Measurements from ENCODE around the gene NAA50.

Gene NAA50

GRCh38 chr3:113745756-113746547 lies at the start of gene NAA50:
Gene NAA50, minus strand, starts transcription at chr3:113746249. Its CDS starts 300 bp downstream, at chr3:113745949.
- Histone ChIP-seq H3K4me1 (ENCODE audit: control insufficient read depth, low read depth, low read length) (peaks cover 18% of the 10 kb centered on the region), H3K4me3 (ENCODE audit: low read length) (peak within 1 kb of the TSS; percentile 89), H3K9ac (ENCODE audit: low read length) (peak within 1 kb of the TSS; percentile 99), H3K36me3 (ENCODE audit: control insufficient read depth, low read depth, low read length) (peaks cover 5% of the 10 kb centered on the region), H3K27ac (ENCODE audit: low read length) (peak within 1 kb of the TSS; percentile 100), H3K9me3 (ENCODE audit: control insufficient read depth, low read depth, low read length) (no peaks in the 10 kb centered on the region), H3K27me3 (ENCODE audit: control insufficient read depth, insufficient read depth, low read length) (no peaks in the 10 kb centered on the region)

GRCh38 chr3:113795693-113796092 lies 49.6 kb upstream of the NAA50 start:
- peaks cover 18% of the 10 kb centered on the region for H3K36me3 ChIP-seq (ENCODE audit: control insufficient read depth, low read depth, low read length)

GRCh38 chr3:113794526-113794925 lies 48.5 kb upstream of the NAA50 start:
- Histone ChIP-seq H3K27ac (ENCODE audit: low read length) (no peak overlapping the region), H3K27me3 (ENCODE audit: control insufficient read depth, insufficient read depth, low read length) (no peaks in the 10 kb centered on the region), H3K4me3 (ENCODE audit: low read length) (no peak overlapping the region), H3K36me3 (ENCODE audit: control insufficient read depth, low read depth, low read length) (peaks cover 12% of the 10 kb centered on the region), H3K4me1 (ENCODE audit: control insufficient read depth, low read depth, low read length) (no peaks in the 10 kb centered on the region), H3K9me3 (ENCODE audit: control insufficient read depth, low read depth, low read length) (no peaks in the 10 kb centered on the region), H3K9ac (ENCODE audit: low read length) (no peak overlapping the region)

More at GRCh38 chr3:113795693-113796092, 49.6 kb upstream of the NAA50 start:
- H3K9me3 ChIP-seq (ENCODE audit: control insufficient read depth, low read depth, low read length), result no peaks in the 10 kb centered on the region
- H3K4me3 ChIP-seq (ENCODE audit: low read length), result no peak overlapping the region
- H3K4me1 ChIP-seq (ENCODE audit: control insufficient read depth, low read depth, low read length), result no peaks in the 10 kb centered on the region
- no peak overlapping the region for H3K9ac ChIP-seq (ENCODE audit: low read length)
- no peaks in the 10 kb centered on the region for H3K27me3 ChIP-seq (ENCODE audit: control insufficient read depth, insufficient read depth, low read length)
- H3K27ac ChIP-seq (ENCODE audit: low read length), result no peak overlapping the region

- peaks cover 6% of the 10 kb centered on the region for H3K36me3 ChIP-seq (ENCODE audit: control insufficient read depth, low read depth, low read length)
These were observed 45.3 kb upstream of the NAA50 start for GRCh38 chr3:113791381-113791780.

GRCh38 chr3:113783980-113784379 lies 37.9 kb upstream of the NAA50 start:
- Histone ChIP-seq H3K4me3 (ENCODE audit: low read length) (no peak overlapping the region), H3K27ac (ENCODE audit: low read length) (peak overlapping the region; percentile 12), H3K9ac (ENCODE audit: low read length) (no peak overlapping the region), H3K9me3 (ENCODE audit: control insufficient read depth, low read depth, low read length) (no peaks in the 10 kb centered on the region), H3K4me1 (ENCODE audit: control insufficient read depth, low read depth, low read length) (peaks cover 9% of the 10 kb centered on the region), H3K36me3 (ENCODE audit: control insufficient read depth, low read depth, low read length) (peaks cover 5% of the 10 kb centered on the region), H3K27me3 (ENCODE audit: control insufficient read depth, insufficient read depth, low read length) (no peaks in the 10 kb centered on the region)

More at GRCh38 chr3:113791381-113791780, 45.3 kb upstream of the NAA50 start:
- H3K9ac ChIP-seq (ENCODE audit: low read length), result no peak overlapping the region
- H3K9me3 ChIP-seq (ENCODE audit: control insufficient read depth, low read depth, low read length), result no peaks in the 10 kb centered on the region
- no peaks in the 10 kb centered on the region for H3K27me3 ChIP-seq (ENCODE audit: control insufficient read depth, insufficient read depth, low read length)
- H3K4me3 ChIP-seq (ENCODE audit: low read length), result no peak overlapping the region
- H3K4me1 ChIP-seq (ENCODE audit: control insufficient read depth, low read depth, low read length), result no peaks in the 10 kb centered on the region
- no peak overlapping the region for H3K27ac ChIP-seq (ENCODE audit: low read length)

GRCh38 chr3:113783463-113783862 lies 37.4 kb upstream of the NAA50 start:
- H3K27ac ChIP-seq (ENCODE audit: low read length), result no peak overlapping the region
- H3K9me3 ChIP-seq (ENCODE audit: control insufficient read depth, low read depth, low read length), result no peaks in the 10 kb centered on the region
- H3K4me3 ChIP-seq (ENCODE audit: low read length), result no peak overlapping the region
- H3K4me1 ChIP-seq (ENCODE audit: control insufficient read depth, low read depth, low read length), result peaks cover 9% of the 10 kb centered on the region
- no peak overlapping the region for H3K9ac ChIP-seq (ENCODE audit: low read length)
- H3K27me3 ChIP-seq (ENCODE audit: control insufficient read depth, insufficient read depth, low read length), result no peaks in the 10 kb centered on the region
- peaks cover 5% of the 10 kb centered on the region for H3K36me3 ChIP-seq (ENCODE audit: control insufficient read depth, low read depth, low read length)

GRCh38 chr3:113776564-113776963 lies 30.5 kb upstream of the NAA50 start:
- Histone ChIP-seq H3K4me1 (ENCODE audit: control insufficient read depth, low read depth, low read length) (no peaks in the 10 kb centered on the region), H3K27me3 (ENCODE audit: control insufficient read depth, insufficient read depth, low read length) (no peaks in the 10 kb centered on the region), H3K27ac (ENCODE audit: low read length) (no peak overlapping the region), H3K9me3 (ENCODE audit: control insufficient read depth, low read depth, low read length) (no peaks in the 10 kb centered on the region), H3K4me3 (ENCODE audit: low read length) (no peak overlapping the region), H3K36me3 (ENCODE audit: control insufficient read depth, low read depth, low read length) (no peaks in the 10 kb centered on the region), H3K9ac (ENCODE audit: low read length) (no peak overlapping the region)

GRCh38 chr3:113775516-113775915 lies 29.5 kb upstream of the NAA50 start:
- Histone ChIP-seq H3K27ac (ENCODE audit: low read length) (no peak overlapping the region), H3K9ac (ENCODE audit: low read length) (no peak overlapping the region), H3K36me3 (ENCODE audit: control insufficient read depth, low read depth, low read length) (no peaks in the 10 kb centered on the region), H3K4me1 (ENCODE audit: control insufficient read depth, low read depth, low read length) (no peaks in the 10 kb centered on the region), H3K9me3 (ENCODE audit: control insufficient read depth, low read depth, low read length) (no peaks in the 10 kb centered on the region), H3K27me3 (ENCODE audit: control insufficient read depth, insufficient read depth, low read length) (no peaks in the 10 kb centered on the region), H3K4me3 (ENCODE audit: low read length) (no peak overlapping the region)

- Histone ChIP-seq H3K9ac (ENCODE audit: low read length) (no peak overlapping the region), H3K27ac (ENCODE audit: low read length) (no peak overlapping the region), H3K27me3 (ENCODE audit: control insufficient read depth, insufficient read depth, low read length) (no peaks in the 10 kb centered on the region)
These were observed 27.3 kb upstream of the NAA50 start for GRCh38 chr3:113773381-113773780.

GRCh38 chr3:113771993-113772392 lies 25.9 kb upstream of the NAA50 start:
- H3K4me3 ChIP-seq (ENCODE audit: low read length), result no peak overlapping the region
- H3K36me3 ChIP-seq (ENCODE audit: control insufficient read depth, low read depth, low read length), result no peaks in the 10 kb centered on the region
- H3K9ac ChIP-seq (ENCODE audit: low read length), result no peak overlapping the region
- no peaks in the 10 kb centered on the region for H3K4me1 ChIP-seq (ENCODE audit: control insufficient read depth, low read depth, low read length)
- no peaks in the 10 kb centered on the region for H3K9me3 ChIP-seq (ENCODE audit: control insufficient read depth, low read depth, low read length)
- H3K27ac ChIP-seq (ENCODE audit: low read length), result no peak overlapping the region
- no peaks in the 10 kb centered on the region for H3K27me3 ChIP-seq (ENCODE audit: control insufficient read depth, insufficient read depth, low read length)

More at GRCh38 chr3:113773381-113773780, 27.3 kb upstream of the NAA50 start:
- H3K4me3 ChIP-seq (ENCODE audit: low read length), result no peak overlapping the region
- no peaks in the 10 kb centered on the region for H3K36me3 ChIP-seq (ENCODE audit: control insufficient read depth, low read depth, low read length)
- H3K4me1 ChIP-seq (ENCODE audit: control insufficient read depth, low read depth, low read length), result no peaks in the 10 kb centered on the region
- no peaks in the 10 kb centered on the region for H3K9me3 ChIP-seq (ENCODE audit: control insufficient read depth, low read depth, low read length)

GRCh38 chr3:113769551-113769950 lies 23.5 kb upstream of the NAA50 start:
- Histone ChIP-seq H3K9me3 (ENCODE audit: control insufficient read depth, low read depth, low read length) (no peaks in the 10 kb centered on the region), H3K36me3 (ENCODE audit: control insufficient read depth, low read depth, low read length) (no peaks in the 10 kb centered on the region), H3K4me1 (ENCODE audit: control insufficient read depth, low read depth, low read length) (no peaks in the 10 kb centered on the region), H3K9ac (ENCODE audit: low read length) (no peak overlapping the region), H3K4me3 (ENCODE audit: low read length) (no peak overlapping the region), H3K27me3 (ENCODE audit: control insufficient read depth, insufficient read depth, low read length) (no peaks in the 10 kb centered on the region), H3K27ac (ENCODE audit: low read length) (no peak overlapping the region)

GRCh38 chr3:113764698-113765097 lies 18.6 kb upstream of the NAA50 start:
- Histone ChIP-seq H3K9me3 (ENCODE audit: control insufficient read depth, low read depth, low read length) (no peaks in the 10 kb centered on the region), H3K36me3 (ENCODE audit: control insufficient read depth, low read depth, low read length) (no peaks in the 10 kb centered on the region), H3K9ac (ENCODE audit: low read length) (no peak overlapping the region), H3K4me3 (ENCODE audit: low read length) (no peak overlapping the region), H3K4me1 (ENCODE audit: control insufficient read depth, low read depth, low read length) (no peaks in the 10 kb centered on the region), H3K27me3 (ENCODE audit: control insufficient read depth, insufficient read depth, low read length) (no peaks in the 10 kb centered on the region), H3K27ac (ENCODE audit: low read length) (no peak overlapping the region)

Data from iPS-18a (cell line).